Gastroesophageal sphincter (tissue), 4 donors: ENCODE data around the gene NUP93. TPM values are rescaled to one million over a fixed set of nuclear protein-coding genes. Genes with fewer than 3 reads are reported as not detected.

ENCODE experiments used
- ATAC-seq: fragments of 150-250 bp; one replicate; pipeline ENCODE4 v1.9.1; 2016; ENCODE audit warnings: mild to moderate bottlenecking, moderate library complexity
- H3K27ac ChIP-seq, 4 donors: fragments of 200-600 bp; sonication (generic) in 3 of 4; 1 replicate in 3 of 4; 2 replicates in 1 of 4; pipeline ENCODE4 v1.5.1; 2016 to 2019
- H3K27me3 ChIP-seq: fragments of 200-600 bp; sonication (generic); one replicate; pipeline ENCODE4 v1.5.1; 2019
- H3K36me3 ChIP-seq, 2 donors: fragments of 200-600 bp; sonication (generic); one replicate each; pipeline ENCODE4 v1.5.1; 2019; ENCODE audit warnings: control low read depth in 1 of 2
- H3K4me1 ChIP-seq, 3 donors: fragments of 200-600 bp; sonication (generic); 1 replicate in 2 of 3; 2 replicates in 1 of 3; pipeline ENCODE4 v1.5.1; 2016 to 2019; ENCODE audit warnings: control low read depth in 2 of 3
- H3K4me3 ChIP-seq, 2 donors: fragments of 200-600 bp; sonication (generic); one replicate each; pipeline ENCODE4 v1.5.1; 2019; ENCODE audit warnings: mild to moderate bottlenecking in 1 of 2, moderate library complexity in 1 of 2
- H3K9me3 ChIP-seq, 3 donors: fragments of 200-600 bp; sonication (generic); one replicate each; pipeline ENCODE4 v1.5.1; 2017 to 2019; ENCODE audit warnings: control low read depth in 2 of 3
- EP300 ChIP-seq: sonication (generic); formaldehyde crosslinking; IDR thresholded peaks from one replicate; pipeline ENCODE4 v1.6.1; 2017; ENCODE audit warnings: antibody characterized with exemption, mild to moderate bottlenecking
- POLR2A ChIP-seq, 2 donors: fragments of 450-650 bp; IDR thresholded peaks; one replicate each; pipeline ENCODE4 v1.6.1; 2017; ENCODE audit warnings: antibody characterized with exemption in 2 of 2, mild to moderate bottlenecking in 2 of 2, moderate library complexity in 1 of 2
- POLR2AphosphoS5 ChIP-seq: sonication (generic); formaldehyde crosslinking; IDR thresholded peaks from one replicate; pipeline ENCODE4 v1.6.1; 2017; ENCODE audit warnings: antibody characterized with exemption
- WGBS, 2 donors: methylation state at CpG; one replicate each; pipeline ENCODE4 v1.1.5; 2018; ENCODE audit warnings: low coverage in 1 of 2; 5-methylcytosine and 5-hydroxymethylcytosine counted together
- total RNA-seq, 4 donors: library from RNA; depleted of rRNA; stranded (reverse); fragments of >200 nt; gene quantifications; one replicate each; pipeline ENCODE4 v1.1.0, GENCODE V29; 2016
- TF ChIP-seq, protein P1 (sequence below), 4 experiments: fragments of 200-600 bp in 2 of 4; fragments of 450-650 bp in 2 of 4; sonication (generic) in 1 of 4; IDR thresholded peaks; one replicate each; pipeline ENCODE4 v1.5.1; 2017 to 2019; ENCODE audit warnings: antibody characterized with exemption in 4 of 4, mild to moderate bottlenecking in 2 of 4, moderate library complexity in 2 of 4

Gene NUP93
- total RNA-seq, 4 donors from 2014 or later = 37.6 to 39.3 (median 38.9) TPM

DNA sequence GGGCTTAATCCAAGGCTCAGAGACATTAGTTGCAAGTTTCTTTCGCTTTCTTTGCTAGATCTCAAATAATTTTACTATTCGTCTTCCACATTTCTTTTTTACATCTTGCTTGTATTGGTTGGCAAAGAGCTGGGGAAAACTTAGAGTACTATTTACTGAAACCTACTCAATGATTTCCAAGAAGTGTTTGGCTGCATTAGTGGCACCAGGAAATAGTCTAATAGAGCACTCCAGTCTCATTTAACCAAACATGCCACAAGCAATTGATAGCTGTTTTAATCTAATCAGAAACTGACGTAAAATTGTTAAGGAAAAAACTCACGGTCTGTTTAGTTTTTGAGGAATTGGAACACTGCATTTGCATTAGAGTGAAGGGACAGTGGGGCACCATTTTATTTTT is 29.0 kb downstream of the NUP93 start:
- H3K27ac ChIP-seq = peak overlapping the region in 3 of 4 donors; percentile 5 to 21 (median 7)
- no peak overlapping the region for H3K4me3 ChIP-seq
- peaks cover 0 to 15% (median 0%) of the 10 kb centered on the region in 3 donors for H3K4me1 ChIP-seq
- H3K27me3 ChIP-seq = no peaks in the 10 kb centered on the region
- no peak for ATAC-seq
- peaks cover 0 to 13% of the 10 kb centered on the region in 2 donors for H3K36me3 ChIP-seq
- H3K9me3 ChIP-seq = no peaks in the 10 kb centered on the region
- WGBS, 2 donors = 28 to 33% methylated on average over 4 of the region's 4 CpGs
- TF ChIP-seq POLR2AphosphoS5 (peak; percentile 41), EP300 (no peak)

- ATAC-seq = no peak
- Histone ChIP-seq H3K4me3 (no peak overlapping the region), H3K27ac (no peak overlapping the region), H3K9me3 (no peaks in the 10 kb centered on the region), H3K4me1 (peaks cover 0 to 22% (median 0%) of the 10 kb centered on the region in 3 donors), H3K36me3 (peaks cover 0 to 13% of the 10 kb centered on the region in 2 donors), H3K27me3 (no peaks in the 10 kb centered on the region)
- TF ChIP-seq POLR2A (IDR thresholded peaks at IDR 0.05) (no peak), EP300 (no peak), POLR2AphosphoS5 (no peak)
- TF ChIP-seq, protein P1, sequence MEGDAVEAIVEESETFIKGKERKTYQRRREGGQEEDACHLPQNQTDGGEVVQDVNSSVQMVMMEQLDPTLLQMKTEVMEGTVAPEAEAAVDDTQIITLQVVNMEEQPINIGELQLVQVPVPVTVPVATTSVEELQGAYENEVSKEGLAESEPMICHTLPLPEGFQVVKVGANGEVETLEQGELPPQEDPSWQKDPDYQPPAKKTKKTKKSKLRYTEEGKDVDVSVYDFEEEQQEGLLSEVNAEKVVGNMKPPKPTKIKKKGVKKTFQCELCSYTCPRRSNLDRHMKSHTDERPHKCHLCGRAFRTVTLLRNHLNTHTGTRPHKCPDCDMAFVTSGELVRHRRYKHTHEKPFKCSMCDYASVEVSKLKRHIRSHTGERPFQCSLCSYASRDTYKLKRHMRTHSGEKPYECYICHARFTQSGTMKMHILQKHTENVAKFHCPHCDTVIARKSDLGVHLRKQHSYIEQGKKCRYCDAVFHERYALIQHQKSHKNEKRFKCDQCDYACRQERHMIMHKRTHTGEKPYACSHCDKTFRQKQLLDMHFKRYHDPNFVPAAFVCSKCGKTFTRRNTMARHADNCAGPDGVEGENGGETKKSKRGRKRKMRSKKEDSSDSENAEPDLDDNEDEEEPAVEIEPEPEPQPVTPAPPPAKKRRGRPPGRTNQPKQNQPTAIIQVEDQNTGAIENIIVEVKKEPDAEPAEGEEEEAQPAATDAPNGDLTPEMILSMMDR (IDR thresholded peaks at IDR 0.05) = no peak
- 100% methylated on average over 1 of the region's 1 CpG for WGBS, 2 donors
Observed at GRCh38 chr16:56763291-56763916, 33.5 kb downstream of the NUP93 start.

DNA sequence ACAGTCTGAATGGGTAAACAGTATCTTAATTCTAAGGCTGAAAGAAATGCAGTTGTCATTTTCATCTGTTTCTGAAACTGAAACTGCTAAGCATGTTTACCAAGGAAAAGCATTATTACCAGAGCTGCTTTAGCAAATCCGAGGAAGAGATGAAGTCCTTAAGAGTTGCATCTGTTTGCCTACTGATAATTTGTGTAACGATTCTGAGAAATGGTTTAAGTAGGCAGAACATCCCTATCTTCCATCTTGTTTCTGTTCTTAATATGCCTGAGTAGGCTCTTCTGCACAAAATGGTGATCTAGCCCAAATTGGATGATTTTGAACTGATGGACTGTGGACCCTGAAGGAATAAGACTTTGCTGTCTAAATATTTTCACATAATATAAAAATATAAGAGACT is 34.9 kb downstream of the NUP93 start:
- H3K36me3 ChIP-seq = peaks cover 0 to 11% of the 10 kb centered on the region in 2 donors
- peaks cover 0 to 7% (median 0%) of the 10 kb centered on the region in 3 donors for H3K4me1 ChIP-seq
- 60 to 86% methylated on average over 2 of the region's 2 CpGs for WGBS, 2 donors
- no peaks in the 10 kb centered on the region for H3K9me3 ChIP-seq
- H3K4me3 ChIP-seq = no peak overlapping the region
- TF ChIP-seq, protein P1 (IDR thresholded peaks at IDR 0.05) = no peak
- TF ChIP-seq EP300 (no peak), POLR2AphosphoS5 (no peak), POLR2A (IDR thresholded peaks at IDR 0.05) (no peak)
- ATAC-seq = no peak
- no peak overlapping the region for H3K27ac ChIP-seq
- no peaks in the 10 kb centered on the region for H3K27me3 ChIP-seq

- Histone ChIP-seq H3K4me3 (no peak overlapping the region), H3K9me3 (no peaks in the 10 kb centered on the region), H3K4me1 (peaks cover 0 to 7% (median 0%) of the 10 kb centered on the region in 3 donors), H3K27ac (no peak overlapping the region), H3K27me3 (no peaks in the 10 kb centered on the region), H3K36me3 (peaks cover 0 to under 1% of the 10 kb centered on the region in 2 donors)
- TF ChIP-seq POLR2AphosphoS5 (no peak), POLR2A (IDR thresholded peaks at IDR 0.05) (no peak), EP300 (no peak)
- TF ChIP-seq, protein P1 (IDR thresholded peaks at IDR 0.05) = no peak
- WGBS, 2 donors = 79 to 88% methylated on average over 4 of the region's 4 CpGs
- ATAC-seq = no peak
Observed at GRCh38 chr16:56765949-56766348, 36.0 kb downstream of the NUP93 start.

- Histone ChIP-seq H3K9me3 (no peaks in the 10 kb centered on the region), H3K4me1 (peaks cover 0 to 15% (median 5%) of the 10 kb centered on the region in 3 donors), H3K4me3 (no peak overlapping the region), H3K27ac (no peak overlapping the region), H3K36me3 (no peaks in the 10 kb centered on the region), H3K27me3 (no peaks in the 10 kb centered on the region)
- WGBS, 2 donors = 41 to 43% methylated on average over 1 to 3 of the region's 3 CpGs
- ATAC-seq = no peak
- TF ChIP-seq, protein P1 (IDR thresholded peaks at IDR 0.05) = no peak
- TF ChIP-seq POLR2AphosphoS5 (no peak), POLR2A (IDR thresholded peaks at IDR 0.05) (no peak), EP300 (no peak)
Observed at GRCh38 chr16:56767024-56767423, 37.1 kb downstream of the NUP93 start.
